HG03066 (cell line): ENCODE measurements around the gene PGA3.
"Not testable (repeated sequence)": the region's sequence is repeated elsewhere in the genome, so short reads cannot be mapped to it uniquely, and the experiment has no call there.

ENCODE experiments used
- ATAC-seq: cut with Tn5 transposase; IDR thresholded peaks from one replicate; pipeline ENCODE4 v1.9.1; 2021; ENCODE audit warnings: low read depth; ENCODE audit not compliant: unreplicated experiment

The PGA3 gene

DNA sequence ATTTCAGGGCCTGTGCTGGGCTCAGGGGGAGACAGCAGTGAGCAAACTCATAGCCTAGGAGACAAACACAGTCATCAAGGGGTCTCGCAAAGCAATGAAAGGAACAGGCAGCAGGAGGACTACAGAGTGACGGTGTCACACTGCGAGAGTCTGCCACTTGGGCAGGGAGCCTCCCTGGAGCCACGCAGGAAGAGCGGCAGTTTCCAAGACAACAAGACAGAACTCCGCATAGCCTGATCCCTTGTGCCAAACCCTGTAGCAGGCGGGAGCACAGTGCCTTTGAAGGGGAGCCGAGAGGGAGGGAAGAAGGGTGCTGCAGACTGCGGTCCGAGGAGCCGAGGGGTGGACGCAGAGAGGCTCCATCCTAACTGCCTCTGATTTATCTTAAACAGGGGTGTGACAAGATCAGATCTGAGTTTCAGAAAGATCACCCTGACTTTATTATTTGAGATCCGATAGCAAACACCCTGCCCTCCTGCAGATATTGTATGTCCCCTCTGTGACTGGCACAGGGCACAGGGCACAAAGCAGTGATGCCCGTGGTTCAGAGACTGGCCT, 1.3 kb downstream of the PGA3 start:
- ATAC-seq, result not testable (repeated sequence)

DNA sequence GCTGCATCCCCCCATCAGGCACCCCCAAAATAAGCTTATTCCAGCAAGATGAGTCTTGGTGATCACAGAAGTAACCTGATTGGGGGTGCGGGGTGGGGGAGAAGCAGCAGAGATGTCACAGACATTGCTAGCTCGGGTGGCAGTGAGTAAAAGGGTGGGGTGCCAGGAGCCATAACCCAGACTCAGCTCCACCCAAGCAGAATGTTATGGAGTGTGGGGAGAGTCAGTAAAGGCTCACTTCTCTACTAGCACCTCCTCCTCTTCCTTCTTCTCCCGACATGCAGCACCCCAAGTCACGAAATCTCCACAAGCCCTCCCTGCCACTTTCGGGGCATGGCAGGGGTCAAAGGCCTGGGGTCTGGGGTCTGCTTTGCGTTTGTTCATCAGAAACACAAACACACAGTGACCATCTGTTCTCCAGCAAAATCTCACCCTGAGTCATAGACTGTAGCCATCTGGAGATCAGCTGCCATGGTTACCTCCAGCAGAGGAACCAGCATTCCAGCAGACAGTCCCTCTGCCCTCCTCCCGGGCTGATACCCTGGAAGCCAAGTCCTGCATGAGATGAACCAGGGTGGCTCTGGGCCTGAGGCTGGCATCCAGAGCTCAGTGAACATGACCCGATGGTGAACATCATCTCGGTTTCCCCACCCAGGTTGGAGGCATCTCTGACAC, 4.5 kb downstream of the PGA3 start:
- ATAC-seq, result not testable (repeated sequence)

DNA sequence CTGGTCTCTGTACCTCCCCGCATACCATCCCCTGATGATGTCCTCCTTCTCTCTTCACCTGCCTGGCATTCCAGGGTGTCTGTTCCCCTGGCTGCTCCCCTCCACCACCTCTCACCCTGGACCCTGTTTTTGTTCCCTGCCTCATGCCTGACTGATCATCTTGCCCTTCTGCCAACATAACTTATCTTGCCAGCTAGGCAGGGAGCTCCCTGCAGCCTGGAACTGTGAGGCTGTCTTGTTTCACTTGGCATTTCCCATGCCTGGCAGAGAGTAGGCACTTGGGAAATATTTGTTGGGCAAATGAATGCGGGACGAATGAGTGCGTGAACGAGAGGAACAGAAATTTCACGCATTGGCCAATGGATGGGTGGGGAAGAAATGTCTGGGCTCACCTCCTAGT, 7.3 kb downstream of the PGA3 start:
- not testable (repeated sequence) for ATAC-seq

DNA sequence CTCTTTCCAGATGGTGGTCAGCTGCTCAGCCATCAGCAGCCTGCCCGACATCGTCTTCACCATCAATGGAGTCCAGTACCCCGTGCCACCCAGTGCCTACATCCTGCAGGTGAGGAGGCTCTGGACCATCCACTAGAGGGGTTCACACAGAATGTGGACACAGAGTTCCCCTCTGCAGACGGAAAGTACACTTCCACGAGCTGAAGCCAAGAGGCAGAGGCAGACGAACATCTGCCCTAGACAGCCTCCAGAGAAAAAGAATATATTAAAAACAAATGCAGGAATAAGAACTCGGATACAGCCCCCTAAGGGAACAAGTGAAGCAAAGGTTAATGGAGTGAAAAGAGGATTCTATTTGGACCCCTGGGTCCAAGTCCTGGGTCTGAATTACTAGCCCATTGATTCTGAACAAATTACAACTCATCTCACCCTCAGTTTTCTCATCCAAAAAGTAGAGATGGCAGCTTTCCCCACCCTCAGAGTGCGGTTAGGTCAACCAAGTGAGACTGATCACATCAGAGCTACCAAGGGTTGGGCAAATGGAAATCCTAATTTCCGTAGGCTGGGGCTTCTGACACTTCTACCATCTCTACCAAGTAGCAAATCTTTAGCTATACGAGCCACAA, 8.1 kb downstream of the PGA3 start:
- ATAC-seq, result not testable (repeated sequence)

DNA sequence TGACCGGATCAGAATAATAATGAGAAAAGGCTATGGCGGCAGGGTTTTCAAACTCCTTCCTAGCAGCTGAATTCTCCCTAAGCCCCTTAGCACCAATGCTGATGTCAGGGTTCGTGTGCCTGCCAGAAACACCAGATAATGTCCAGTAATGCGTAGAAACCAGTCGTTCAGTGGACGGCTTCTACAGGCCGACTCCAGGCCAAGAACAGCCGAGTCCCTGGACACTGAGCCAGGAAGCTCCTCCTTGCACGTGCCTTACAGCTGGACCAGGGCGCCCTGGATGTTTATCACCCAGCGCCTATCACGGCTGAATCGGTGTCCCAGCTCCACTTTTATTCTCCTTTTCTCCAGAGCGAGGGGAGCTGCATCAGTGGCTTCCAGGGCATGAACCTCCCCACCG, 8.9 kb downstream of the PGA3 start:
- not testable (repeated sequence) for ATAC-seq

DNA sequence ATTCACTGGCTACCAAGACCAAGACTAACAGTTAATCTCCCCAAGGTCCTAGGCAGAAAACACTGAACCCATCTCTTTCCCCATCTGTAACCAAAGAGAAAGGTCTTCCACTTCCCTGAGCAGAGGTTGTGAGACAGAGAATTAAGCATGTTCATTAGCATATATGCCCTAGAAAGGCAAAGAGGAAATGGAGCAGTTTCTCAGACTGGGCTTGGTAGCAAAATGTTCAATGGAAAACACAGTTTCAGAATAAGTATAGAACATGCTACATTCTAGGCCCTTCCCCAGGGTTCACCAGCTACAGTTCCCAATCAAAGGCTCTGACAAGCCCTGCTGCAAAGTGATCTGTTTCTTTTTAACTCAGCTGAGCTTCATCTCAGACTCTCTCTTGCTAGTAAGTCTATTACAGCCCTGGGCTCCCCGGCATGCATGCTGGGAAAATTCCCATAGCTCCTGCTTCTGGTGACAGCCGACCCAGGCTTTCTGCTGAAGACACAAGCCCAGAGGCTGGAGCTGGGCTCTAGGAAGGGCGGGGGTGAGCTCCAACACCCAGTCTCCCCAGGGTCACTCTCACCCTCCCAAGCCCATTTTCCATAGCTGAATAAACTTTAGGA, 10.5 kb downstream of the PGA3 start:
- not testable (repeated sequence) for ATAC-seq

DNA sequence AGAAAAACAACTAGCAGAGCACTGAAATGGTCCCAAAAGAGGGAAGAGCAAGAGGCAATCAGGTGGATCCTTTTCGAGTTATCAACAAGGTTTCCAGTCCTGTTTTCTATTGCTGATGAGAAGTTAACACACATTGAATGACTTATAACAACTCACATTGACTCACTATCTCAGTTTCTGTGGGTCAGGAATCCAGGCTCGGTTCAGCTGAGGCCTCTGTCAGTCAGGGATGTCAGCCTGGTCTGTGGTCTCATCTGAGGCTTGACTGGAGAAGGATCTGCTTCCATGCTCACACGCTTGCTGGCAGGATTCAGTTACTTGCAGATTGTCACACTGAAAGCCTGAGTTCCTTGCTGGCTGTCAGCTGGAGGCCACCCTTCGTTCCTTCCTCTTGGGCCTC, 15.0 kb downstream of the PGA3 start:
- not testable (repeated sequence) for ATAC-seq

DNA sequence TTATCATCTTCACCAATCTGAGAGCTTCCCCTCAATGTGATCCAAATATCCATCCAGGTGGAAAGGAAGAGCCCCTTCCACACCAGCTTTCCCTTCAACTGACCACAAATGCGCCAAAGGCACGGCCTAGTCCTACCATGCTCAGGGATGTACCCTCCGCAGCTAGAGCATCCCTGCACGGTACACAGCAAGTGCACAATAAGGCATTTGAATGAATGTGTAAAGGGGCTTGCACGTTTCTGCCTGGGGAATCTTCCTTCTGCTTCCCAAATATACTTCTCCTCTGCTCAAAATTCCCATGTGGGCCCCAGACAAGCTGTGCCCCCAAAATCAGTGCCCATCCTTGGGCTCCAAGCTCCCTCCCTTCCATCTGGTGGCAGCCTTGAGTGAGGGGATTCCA, 15.7 kb downstream of the PGA3 start:
- not testable (repeated sequence) for ATAC-seq

DNA sequence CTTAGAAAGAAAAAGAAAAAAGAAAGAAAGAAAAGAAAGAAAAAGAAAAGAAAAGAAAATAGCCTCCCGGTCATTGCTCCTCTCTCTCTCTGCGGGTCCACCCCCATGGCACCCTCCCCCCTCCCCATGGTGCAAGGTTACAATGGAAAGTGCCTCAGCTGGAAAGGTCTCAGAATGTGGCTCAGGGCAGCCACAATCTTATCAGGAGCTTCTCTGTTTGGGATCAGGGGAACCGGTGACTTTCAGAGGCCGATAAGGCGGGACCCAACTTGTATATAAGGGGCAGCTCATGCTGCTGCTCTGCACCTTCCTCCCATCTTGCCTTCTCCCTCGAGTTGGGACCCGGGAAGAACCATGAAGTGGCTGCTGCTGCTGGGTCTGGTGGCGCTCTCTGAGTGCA, 18.7 kb downstream of the PGA3 start, which contains the start of gene PGA4:
PGA4 (plus strand) TSS at position 301 of the 400 bp plus-strand sequence; CDS start at position 355, 54 bp downstream.
- not testable (repeated sequence) for ATAC-seq

DNA sequence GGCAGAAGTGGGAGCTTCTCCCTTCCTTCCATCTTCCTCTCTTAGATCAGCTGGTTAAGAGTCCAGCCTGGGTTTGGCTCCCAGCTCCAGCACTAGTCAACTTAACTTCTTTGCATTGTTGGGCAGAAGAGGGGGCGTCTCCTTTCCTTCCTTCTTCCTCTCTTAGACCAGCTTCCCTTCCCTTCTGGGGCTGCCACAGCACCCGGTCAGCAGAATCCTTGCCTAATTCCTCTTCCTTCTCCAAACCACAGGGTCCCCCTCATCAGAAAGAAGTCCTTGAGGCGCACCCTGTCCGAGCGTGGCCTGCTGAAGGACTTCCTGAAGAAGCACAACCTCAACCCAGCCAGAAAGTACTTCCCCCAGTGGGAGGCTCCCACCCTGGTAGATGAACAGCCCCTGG, 19.4 kb downstream of the PGA3 start:
- not testable (repeated sequence) for ATAC-seq

DNA sequence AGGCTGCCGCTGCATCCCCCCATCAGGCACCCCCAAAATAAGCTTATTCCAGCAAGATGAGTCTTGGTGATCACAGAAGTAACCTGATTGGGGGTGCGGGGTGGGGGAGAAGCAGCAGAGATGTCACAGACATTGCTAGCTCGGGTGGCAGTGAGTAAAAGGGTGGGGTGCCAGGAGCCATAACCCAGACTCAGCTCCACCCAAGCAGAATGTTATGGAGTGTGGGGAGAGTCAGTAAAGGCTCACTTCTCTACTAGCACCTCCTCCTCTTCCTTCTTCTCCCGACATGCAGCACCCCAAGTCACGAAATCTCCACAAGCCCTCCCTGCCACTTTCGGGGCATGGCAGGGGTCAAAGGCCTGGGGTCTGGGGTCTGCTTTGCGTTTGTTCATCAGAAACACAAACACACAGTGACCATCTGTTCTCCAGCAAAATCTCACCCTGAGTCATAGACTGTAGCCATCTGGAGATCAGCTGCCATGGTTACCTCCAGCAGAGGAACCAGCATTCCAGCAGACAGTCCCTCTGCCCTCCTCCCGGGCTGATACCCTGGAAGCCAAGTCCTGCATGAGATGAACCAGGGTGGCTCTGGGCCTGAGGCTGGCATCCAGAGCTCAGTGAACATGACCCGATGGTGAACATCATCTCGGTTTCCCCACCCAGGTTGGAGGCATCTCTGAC, 23.3 kb downstream of the PGA3 start:
- ATAC-seq, result not testable (repeated sequence)

DNA sequence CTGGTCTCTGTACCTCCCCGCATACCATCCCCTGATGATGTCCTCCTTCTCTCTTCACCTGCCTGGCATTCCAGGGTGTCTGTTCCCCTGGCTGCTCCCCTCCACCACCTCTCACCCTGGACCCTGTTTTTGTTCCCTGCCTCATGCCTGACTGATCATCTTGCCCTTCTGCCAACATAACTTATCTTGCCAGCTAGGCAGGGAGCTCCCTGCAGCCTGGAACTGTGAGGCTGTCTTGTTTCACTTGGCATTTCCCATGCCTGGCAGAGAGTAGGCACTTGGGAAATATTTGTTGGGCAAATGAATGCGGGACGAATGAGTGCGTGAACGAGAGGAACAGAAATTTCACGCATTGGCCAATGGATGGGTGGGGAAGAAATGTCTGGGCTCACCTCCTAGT, 26.1 kb downstream of the PGA3 start:
- ATAC-seq, result not testable (repeated sequence)

DNA sequence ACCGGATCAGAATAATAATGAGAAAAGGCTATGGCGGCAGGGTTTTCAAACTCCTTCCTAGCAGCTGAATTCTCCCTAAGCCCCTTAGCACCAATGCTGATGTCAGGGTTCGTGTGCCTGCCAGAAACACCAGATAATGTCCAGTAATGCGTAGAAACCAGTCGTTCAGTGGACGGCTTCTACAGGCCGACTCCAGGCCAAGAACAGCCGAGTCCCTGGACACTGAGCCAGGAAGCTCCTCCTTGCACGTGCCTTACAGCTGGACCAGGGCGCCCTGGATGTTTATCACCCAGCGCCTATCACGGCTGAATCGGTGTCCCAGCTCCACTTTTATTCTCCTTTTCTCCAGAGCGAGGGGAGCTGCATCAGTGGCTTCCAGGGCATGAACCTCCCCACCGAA, 27.7 kb downstream of the PGA3 start:
- ATAC-seq, result not testable (repeated sequence)

DNA sequence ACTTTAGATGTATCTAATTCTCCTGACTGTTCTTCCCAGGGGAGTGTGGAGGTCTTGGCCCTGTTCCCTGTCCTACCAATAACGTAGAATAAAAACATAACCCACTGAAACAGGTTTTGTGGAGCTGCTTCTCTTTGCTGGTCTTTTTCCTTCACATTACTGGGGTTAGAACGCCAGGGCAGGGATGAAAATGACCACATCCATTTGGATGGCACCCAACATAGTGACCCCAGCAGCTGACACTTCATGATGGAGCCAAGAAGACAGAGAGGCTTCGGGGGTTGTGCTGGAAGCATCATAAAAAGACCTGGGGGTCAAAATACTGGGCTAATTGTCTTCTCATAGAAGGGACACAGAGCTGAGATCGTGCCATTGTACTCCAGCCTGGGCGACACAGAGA, 28.3 kb downstream of the PGA3 start:
- ATAC-seq, result not testable (repeated sequence)

DNA sequence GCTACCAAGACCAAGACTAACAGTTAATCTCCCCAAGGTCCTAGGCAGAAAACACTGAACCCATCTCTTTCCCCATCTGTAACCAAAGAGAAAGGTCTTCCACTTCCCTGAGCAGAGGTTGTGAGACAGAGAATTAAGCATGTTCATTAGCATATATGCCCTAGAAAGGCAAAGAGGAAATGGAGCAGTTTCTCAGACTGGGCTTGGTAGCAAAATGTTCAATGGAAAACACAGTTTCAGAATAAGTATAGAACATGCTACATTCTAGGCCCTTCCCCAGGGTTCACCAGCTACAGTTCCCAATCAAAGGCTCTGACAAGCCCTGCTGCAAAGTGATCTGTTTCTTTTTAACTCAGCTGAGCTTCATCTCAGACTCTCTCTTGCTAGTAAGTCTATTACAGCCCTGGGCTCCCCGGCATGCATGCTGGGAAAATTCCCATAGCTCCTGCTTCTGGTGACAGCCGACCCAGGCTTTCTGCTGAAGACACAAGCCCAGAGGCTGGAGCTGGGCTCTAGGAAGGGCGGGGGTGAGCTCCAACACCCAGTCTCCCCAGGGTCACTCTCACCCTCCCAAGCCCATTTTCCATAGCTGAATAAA, 29.3 kb downstream of the PGA3 start:
- ATAC-seq, result not testable (repeated sequence)

DNA sequence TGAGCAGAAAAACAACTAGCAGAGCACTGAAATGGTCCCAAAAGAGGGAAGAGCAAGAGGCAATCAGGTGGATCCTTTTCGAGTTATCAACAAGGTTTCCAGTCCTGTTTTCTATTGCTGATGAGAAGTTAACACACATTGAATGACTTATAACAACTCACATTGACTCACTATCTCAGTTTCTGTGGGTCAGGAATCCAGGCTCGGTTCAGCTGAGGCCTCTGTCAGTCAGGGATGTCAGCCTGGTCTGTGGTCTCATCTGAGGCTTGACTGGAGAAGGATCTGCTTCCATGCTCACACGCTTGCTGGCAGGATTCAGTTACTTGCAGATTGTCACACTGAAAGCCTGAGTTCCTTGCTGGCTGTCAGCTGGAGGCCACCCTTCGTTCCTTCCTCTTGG, 33.8 kb downstream of the PGA3 start:
- not testable (repeated sequence) for ATAC-seq

DNA sequence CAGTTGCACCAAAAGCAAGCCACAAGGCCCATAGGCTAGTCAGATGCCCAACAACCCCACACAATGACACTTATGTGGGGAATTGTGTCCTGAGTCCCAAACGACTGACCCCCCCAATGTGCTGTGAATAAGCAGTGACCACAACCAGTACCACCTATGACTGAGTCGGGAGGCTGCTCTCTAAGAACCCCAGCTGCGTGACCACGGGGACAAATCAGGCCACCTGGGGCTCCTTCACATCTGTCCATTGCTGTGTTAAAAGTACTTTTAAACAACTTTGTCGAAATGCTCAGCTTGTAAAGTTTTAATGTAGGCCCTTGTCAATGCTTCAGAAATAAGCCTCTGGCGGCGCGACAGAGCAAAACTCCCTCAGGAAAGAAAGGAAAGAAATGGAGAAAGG, 37.0 kb downstream of the PGA3 start:
- ATAC-seq, result not testable (repeated sequence)

DNA sequence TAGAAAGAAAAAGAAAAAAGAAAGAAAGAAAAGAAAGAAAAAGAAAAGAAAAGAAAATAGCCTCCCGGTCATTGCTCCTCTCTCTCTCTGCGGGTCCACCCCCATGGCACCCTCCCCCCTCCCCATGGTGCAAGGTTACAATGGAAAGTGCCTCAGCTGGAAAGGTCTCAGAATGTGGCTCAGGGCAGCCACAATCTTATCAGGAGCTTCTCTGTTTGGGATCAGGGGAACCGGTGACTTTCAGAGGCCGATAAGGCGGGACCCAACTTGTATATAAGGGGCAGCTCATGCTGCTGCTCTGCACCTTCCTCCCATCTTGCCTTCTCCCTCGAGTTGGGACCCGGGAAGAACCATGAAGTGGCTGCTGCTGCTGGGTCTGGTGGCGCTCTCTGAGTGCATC, 37.6 kb downstream of the PGA3 start, which contains the start of gene PGA5:
PGA5 (plus strand) TSS at position 301 of the 400 bp plus-strand sequence; CDS start at position 353, 52 bp downstream.
- not testable (repeated sequence) for ATAC-seq

DNA sequence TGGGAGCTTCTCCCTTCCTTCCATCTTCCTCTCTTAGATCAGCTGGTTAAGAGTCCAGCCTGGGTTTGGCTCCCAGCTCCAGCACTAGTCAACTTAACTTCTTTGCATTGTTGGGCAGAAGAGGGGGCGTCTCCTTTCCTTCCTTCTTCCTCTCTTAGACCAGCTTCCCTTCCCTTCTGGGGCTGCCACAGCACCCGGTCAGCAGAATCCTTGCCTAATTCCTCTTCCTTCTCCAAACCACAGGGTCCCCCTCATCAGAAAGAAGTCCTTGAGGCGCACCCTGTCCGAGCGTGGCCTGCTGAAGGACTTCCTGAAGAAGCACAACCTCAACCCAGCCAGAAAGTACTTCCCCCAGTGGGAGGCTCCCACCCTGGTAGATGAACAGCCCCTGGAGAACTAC, 38.2 kb downstream of the PGA3 start:
- not testable (repeated sequence) for ATAC-seq

DNA sequence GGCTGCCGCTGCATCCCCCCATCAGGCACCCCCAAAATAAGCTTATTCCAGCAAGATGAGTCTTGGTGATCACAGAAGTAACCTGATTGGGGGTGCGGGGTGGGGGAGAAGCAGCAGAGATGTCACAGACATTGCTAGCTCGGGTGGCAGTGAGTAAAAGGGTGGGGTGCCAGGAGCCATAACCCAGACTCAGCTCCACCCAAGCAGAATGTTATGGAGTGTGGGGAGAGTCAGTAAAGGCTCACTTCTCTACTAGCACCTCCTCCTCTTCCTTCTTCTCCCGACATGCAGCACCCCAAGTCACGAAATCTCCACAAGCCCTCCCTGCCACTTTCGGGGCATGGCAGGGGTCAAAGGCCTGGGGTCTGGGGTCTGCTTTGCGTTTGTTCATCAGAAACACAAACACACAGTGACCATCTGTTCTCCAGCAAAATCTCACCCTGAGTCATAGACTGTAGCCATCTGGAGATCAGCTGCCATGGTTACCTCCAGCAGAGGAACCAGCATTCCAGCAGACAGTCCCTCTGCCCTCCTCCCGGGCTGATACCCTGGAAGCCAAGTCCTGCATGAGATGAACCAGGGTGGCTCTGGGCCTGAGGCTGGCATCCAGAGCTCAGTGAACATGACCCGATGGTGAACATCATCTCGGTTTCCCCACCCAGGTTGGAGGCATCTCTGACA, 42.1 kb downstream of the PGA3 start:
- ATAC-seq, result not testable (repeated sequence)
